Stimulated activated CD4-positive, alpha-beta T cell treated with anti-CD3 and anti-CD28 coated beads, Interleukin-4, amount 100 ng/mL, for 4 hours (primary cell): ENCODE measurements around the gene SLC39A5.
"Not testable (repeated sequence)": the region's sequence is repeated elsewhere in the genome, so short reads cannot be mapped to it uniquely, and the experiment has no call there.

Experiments
- DNase-seq, 2 experiments: peaks; one replicate each; pipeline ENCODE4 v3.0.0-alpha.2; 2020

SLC39A5 gene

DNA sequence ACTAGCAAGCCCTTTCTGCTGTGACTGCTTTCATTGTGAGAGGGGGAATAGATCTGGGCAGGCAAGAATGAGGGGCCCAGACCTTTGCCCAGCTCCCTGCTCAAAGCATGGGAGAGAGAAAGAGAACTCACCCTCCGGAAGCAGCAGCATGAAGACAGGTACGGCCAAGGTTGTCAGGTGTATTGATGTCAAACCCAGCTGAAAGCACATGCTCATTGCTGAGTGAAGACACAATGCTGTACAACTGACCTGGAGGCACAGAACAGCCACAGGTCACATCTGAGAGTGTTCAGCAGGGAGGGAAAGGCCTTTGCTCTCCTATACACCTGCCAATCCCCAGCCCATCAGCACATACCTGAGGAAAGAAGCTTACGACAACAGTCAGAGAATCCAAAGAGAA is 22.8 kb downstream of the SLC39A5 start:
- DNase-seq, result no peak

DNA sequence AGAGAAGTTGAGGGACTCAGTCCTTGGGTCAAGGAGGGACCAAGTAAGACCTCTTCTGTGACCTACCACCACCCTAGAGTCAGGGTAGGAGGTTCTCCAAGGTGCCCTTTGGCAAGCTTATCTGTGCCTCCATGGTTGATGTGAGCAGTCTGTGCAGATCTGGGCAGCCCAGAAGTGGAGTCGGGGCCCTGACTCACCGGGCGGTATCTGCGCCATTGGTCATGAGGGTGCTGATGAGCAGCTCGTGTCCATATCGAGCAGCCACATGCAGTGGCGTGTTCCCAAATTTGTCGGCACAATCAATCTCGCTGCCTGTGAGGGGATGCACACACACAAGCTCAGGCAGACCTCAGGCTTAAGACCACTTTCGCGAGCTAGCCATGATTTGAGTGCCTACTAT is 23.2 kb downstream of the SLC39A5 start:
- no peak for DNase-seq

DNA sequence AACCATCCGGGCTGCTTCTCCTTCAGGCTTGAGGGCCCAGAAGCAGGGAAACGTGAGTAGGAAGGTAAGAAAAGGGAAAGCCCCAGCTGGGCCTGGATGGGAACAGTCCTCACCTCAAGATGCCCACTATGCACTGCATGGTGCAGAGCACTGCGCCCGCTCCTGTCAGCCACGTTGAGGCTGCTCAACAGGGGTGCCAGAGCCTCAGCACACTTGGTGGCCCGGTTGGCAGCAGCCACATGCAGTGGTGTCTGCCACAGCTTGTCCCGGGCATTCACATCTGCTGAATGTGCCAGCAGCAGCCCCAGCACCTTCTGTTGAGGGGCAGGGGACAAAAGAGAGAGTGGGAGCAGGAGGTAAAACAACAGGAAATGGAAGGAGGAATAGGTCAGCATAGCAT is 25.8 kb downstream of the SLC39A5 start:
- DNase-seq, result no peak

DNA sequence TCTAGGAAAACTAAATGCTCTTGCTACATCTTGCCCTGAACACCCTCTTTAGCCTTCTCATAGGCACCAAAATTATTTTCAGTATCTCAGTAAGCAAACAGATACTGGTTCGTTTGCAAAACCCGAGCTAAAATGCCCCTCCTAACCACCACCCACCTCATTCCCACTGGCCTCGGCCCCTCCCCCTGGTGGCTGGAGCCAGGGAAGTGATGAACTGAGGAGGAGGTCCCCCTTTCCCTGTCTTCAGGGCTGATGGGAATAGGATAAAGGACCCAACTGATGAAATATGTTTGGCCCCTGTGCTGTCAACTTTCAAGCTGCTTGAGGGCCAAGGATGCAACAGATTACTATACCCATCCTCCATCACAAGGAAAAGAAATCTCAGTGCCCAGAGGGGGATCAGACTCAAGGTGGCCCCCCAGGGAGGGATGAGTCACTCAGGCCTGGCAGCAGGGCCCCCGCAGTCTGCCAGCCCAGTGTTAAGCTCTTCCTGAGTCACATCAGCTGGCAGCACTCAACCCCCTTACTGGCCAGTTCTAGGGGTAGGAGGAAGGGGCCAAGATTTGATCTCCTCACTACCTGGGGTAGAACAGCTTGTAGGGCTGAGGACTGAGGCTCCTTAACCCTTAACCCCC is 26.6 kb downstream of the SLC39A5 start:
- DNase-seq, result no peak

DNA sequence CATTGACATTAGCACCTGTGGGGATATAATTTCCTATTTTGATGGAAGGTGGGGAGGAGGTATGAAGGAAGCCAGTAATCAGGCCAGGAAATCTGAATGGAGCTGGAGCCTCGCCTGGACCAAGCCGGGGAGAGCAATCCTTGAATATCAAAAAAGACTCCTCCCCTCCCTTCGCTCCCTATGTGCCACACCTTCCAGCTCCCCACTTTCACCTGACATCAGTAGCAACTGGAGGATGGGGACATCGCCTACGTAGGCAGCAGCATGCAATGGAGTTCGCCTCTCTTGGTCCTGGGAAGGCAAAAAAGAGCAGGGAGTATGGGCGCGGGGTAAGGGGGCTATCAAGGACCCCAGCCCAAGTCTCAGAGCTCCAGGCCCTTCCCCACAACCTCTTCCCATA is 27.2 kb downstream of the SLC39A5 start:
- no peak for DNase-seq

DNA sequence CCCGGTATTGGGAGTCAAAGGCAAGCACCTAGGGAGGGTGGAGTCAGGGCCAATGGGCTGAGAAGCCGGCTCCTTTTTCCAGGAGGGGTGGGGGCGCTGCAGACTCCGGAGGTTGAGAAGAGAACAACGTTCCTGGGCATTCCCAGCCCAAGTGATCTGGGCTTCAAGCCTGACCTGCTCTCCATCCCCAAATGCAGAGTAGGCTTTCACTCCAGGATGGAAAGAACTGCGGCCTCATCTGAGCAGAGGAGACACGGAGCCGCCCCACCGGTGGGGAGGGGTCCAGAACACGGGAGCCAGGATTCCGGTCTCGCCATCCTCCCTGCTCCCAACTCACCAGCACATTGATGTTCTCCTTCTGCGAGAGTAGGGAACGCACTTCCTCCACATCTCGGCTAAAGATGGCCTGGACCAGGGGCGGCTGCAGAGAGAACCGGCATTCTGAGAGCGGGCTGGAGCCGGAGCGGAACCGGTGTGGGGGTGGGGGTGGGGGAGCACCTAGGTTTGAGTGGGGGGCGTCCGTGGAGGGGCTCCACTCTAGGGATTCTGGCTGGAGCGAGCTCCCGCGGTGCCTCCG is 27.7 kb downstream of the SLC39A5 start:
- no peak for DNase-seq

DNA sequence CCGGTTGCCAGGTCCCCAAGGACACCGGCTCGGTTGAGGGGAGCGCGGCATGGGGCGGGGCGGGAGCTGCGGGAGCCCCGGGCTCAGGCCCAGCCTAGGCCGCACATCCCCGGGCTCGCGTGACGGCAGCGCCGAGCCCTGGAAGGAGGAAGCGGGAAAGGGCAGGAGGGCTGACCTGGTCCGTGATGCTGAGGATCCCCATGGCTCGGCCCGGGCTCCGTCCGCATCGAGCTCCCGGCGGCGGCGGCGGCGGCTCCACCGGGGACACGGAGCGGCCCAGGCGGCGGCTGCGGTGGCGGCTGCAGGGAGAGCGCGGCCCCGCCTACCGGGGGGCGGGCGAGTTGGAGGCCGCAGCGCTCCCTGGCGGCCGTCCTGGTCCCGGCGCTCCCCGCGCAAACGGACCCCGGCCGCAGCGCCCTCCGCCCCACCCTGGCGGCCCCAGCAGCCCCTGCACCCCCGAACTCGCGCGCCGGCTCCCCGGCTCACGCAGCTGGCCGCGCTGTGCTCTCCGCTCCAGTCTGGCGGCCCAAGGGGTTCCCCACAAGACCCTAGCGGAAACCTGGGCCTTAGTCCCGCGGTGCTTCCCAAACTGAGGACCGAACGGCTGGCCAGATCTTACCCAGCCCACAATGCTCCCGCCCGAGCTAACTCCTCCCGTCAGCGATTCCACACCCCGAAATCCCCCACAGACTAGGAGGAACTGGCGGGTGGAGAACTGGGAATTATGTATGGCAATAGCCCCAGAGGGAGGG is 28.4 kb downstream of the SLC39A5 start, which contains the start of gene ANKRD52:
Gene ANKRD52 (minus strand): TSS at position 317 of the 752 bp plus-strand sequence. CDS start 115 bp downstream, at position 202.
- peak; percentile 67 to 82 for DNase-seq

DNA sequence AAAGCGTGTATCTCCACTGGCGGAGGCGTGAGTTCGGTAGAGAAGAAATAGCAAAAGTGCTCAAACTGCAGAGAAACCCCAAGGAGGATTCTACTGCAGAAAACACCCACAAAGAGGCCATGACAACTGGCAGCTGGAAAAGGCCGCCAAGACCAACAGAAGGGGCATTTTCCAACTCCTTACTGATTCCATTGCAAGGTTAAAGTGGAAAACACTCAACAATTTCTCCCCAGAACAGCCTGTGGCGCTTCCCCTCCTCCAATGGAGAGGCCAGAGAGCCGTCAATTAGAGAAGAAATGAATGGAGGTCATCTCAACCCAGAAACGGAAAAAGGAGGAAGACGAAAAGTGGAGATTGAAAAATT is 29.0 kb downstream of the SLC39A5 start:
- no peak for DNase-seq

DNA sequence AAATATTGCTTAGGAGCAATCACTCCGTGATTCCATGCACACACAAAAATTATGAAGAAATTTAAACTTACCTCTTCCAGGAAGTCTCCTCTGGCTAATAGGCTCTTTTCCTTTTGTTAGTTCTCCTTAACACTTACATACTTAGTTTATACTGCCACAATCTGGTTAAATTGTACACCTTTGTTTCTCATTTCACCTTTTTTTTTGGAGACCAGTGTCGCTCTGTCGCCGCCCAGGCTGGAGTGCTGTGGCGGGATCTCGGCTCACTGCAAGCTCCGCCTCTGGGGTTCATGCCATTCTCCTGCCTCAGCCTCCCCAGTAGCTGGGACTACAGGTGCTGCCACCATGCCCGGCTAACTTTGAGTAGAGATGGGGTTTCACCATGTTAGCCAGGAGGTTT is 30.5 kb downstream of the SLC39A5 start:
- no peak for DNase-seq

DNA sequence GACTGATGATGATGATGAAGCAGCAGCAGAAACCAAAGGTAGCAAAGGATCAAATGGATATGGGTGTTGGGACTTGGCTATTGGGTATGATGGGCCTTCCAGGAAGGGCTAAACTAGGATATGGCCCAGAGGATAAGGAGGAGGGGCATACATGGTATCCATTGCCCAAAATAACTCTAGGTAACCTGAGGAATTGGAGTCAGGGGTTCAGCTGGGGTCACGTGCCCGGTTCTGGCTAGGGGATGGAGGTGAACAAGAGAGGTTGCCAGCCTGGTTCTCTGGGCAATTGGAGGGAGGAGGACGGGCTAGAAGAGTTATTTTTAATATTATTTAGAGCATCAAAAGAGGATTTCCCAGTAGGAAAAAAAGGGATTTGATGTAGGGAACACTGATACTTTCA is 31.1 kb downstream of the SLC39A5 start:
- DNase-seq, result no peak

DNA sequence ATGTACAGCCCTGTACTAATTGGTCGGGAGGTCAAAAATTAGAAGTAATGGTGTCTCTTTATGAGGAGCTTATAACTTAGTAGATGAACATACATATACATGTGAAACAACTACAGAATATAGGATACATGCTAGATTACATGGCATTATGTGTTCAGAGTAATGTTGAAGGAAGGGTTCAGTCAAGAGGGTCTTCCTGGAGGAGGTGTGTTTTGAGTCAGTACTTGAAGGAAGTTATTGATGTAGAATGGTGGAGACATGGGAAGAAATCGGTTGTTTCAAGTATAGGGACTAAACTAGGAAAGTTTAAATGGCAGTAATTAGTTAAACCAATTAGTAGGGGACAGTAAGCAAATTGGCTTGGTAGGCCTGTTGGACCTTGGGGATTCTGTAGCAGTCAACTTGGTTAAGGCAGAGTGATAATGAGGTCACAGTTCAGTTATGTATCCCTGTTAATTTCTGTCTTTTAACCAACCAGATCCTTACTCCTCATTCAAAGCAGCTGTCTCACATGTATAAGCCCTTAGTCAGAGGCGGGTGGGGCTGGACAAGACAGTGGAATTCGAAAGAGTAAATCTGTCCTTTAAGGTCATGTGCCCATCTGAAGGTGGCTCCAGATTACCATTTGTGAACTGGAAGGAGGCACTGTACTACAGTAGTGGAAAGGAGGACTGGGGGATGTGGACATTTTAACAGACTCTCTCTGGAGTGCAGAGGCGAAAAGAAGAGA is 31.8 kb downstream of the SLC39A5 start:
- no peak for DNase-seq

DNA sequence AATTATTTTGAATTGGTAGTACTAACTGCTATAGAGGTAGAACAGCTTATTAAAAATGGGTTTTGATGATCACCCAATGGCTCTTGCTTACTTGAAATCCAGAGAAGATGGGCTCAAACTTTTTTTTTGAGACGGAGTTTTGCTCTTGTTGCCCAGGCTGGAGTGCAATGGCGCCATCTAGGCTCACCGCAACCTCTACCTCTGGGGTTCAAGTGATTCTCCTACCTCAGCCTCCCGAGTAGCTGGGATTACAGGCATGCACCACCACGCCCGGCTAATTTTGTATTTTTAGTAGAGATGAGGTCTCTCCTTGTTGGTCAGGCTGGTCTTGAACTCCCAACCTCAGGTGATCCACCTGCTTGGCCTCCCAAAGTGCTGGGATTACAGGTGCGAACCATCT is 33.1 kb downstream of the SLC39A5 start:
- not testable (repeated sequence) for DNase-seq

DNA sequence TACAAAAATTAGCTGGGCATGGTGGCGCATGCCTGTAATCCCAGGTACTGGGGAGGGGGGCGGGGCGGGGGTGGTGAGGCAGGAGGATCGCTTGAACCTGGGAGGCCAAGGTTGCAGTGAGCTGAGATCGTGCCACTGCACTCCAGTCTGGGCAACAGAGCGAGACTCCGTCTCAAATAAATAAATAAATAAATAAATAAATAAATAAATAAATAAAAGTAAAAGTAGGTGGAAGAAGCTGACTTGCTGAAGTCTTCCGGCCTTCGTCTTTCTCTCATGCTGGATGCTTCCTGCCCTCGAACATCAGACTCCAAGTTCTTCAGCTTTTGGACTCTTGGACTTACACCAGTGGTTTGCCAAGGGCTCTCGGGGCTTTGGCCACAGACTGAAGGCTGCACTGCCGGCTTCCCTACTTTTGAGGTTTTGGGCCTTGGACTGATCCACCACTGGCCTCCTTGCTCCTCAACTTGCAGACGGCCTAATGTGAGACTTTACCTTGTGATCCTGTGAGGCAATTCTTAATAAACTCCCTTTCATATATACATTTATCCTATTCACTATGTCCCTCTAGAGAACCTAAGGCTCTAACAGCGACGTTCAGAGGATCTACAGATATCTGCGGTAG is 36.3 kb downstream of the SLC39A5 start:
- DNase-seq, result not testable (repeated sequence)

DNA sequence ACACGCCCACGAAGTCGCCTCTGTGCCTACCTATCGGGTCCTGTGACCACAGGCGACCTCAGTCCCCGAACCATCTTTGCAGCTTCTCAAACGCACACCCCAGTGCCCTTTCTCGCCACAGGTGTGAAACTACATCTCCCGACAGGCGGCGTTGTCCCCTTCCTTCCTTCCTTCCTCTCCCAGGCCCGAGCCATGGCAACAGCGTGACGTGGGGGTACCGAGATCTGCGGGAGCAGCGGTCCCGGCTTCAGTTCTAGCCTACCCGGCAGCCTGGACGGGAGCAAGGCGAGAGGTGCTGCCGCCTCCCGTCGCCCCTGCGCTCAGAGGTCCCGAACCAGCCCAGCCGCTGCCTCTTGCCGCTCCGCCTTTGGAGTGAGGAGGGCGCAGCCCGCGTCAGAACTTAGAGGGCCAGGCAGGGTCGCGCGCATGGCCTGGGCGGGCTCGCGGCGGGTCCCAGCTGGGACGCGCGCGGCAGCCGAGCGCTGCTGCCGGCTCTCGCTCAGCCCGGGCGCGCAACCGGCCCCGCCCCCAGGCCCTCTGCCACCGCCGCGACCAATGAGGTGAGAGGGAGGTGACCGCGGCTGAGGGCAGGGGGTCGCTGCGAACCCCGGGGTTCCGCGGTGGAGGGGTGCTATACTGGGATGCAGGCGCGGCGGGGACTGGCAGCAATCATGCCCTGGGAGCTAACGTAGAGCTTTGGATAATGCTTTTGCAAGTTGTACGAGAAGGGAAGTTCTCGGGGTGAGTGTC is 37.0 kb downstream of the SLC39A5 start, which contains the start of gene COQ10A:
Gene COQ10A (plus strand): TSS at position 250 of the 750 bp plus-strand sequence. CDS start 177 bp downstream, at position 427.
- DNase-seq, result peak; percentile 75 to 87

DNA sequence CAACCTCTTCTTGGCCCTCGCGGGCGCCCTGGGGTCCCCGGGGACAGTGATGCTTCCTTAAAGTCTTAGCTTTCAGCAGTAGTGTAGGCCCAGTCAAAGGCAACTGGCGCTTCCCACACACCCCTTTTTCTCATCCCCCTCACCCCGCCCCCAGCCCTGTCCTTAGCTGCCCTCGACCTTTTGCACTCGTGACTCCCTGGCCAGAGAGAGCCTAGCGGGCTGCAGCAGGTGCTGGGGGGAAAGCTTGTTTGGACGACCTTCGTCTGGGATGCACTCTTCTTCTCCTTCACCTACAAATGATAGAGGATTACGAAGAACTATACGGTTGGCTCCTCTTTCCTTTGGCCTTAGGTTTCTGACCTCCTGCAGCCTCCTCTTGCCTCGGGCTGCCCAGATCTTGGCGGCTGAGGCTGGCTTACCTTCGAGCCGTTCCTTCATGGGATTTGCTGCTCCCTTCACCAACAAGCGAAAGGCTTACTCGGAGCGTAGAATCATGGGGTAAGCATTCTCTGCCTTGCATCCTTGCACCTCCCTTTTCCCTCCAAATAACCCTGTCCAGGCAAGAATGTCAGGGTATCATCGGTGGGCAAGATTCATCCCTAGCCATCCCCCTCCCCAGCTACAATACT is 37.7 kb downstream of the SLC39A5 start:
- peak in 1 of 2 experiments; percentile 5 for DNase-seq

DNA sequence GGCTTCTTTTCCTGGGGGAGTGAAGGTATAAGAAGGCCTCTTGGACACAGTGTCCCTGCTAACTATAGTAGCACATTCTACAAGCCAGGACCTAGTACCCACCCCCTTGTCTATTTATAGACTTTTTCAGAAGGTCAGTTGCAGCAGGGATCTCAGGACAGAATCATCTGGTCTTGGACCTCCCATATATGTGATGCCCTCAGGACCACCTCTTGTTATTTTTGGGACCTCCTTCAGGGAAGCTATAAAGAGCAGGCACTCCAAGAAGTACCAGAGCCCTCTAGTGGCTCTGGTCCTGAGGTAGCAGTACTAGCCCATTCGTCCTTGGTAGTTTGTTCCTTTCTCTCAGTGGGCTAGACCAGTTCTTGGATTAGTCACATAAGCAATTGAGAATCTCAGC is 41.2 kb downstream of the SLC39A5 start:
- no peak for DNase-seq

DNA sequence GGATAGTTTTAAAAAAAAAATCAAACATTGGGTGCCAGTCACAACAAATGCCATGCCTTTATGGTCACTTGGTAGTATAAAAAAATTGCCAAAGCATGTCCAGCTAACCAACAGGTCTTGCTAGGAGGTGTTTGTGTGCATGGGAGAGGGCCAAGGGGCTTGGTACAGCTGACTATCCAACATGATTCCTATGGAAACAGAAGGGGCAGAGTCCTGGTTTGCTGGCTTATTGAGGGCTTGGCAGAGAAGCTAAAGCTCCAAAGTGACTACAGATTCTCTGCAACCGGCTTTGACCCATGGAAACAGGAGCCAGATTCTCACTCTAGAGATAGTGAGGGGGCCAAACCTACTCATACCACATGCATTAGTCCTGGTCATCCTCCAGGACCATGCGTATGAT is 42.6 kb downstream of the SLC39A5 start:
- DNase-seq, result not testable (repeated sequence)

DNA sequence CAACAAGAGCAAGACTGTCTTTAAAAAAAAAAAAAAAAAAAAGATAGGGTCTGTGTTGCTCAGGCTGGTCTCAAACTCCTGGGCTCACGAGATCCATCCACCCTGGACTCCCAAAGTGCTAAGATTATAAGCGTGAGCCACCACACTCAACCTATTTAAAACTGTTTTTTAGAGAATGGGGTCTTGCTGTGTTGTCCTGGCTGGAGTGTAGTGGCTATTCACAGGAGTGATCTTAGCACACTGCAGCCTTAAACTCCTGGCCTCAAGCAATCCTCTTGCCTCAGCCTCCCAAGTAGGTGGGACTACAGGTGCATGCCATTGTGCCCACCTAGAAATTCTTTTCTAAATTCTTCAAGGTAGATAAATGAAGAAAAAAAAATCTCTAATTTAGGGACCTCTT is 44.4 kb downstream of the SLC39A5 start:
- no peak for DNase-seq

DNA sequence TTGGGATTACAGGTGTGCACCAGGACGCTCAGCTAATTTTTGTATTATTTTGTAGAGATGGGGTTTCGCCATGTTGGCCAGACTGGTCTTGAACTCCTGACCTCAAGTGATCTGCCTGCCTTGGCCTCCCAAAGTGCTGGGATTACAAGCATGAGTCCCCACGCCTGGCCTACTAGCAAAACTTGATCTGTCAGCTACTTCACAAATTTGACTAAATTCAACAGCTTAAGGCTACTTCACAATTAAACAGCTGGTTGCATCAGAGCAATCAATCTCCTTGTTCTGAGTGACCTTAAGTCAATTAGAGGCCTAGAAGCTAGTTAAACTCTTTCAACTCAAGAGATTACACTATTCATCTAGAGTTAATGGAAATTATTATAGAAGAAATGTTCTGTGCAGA is 49.1 kb downstream of the SLC39A5 start:
- DNase-seq, result no peak

DNA sequence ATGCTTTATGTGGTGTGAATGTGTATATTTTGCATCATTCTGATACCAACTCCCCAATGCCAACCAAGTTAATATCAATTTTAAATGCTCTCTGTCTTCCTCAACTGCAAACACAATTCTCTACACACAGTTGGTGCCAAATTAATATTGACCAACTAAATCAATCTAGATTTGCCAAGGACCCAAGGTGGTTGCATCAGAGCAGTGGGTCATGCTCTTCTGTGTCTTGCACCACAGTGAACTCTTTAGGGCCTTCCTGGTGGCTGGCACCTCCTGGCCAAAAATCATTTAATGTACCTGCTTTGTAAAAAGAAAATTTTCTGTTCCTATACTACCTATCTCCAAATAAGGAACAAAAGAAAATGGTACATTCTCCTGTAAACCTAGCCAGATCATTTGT is 51.0 kb downstream of the SLC39A5 start:
- DNase-seq, result no peak

DNA sequence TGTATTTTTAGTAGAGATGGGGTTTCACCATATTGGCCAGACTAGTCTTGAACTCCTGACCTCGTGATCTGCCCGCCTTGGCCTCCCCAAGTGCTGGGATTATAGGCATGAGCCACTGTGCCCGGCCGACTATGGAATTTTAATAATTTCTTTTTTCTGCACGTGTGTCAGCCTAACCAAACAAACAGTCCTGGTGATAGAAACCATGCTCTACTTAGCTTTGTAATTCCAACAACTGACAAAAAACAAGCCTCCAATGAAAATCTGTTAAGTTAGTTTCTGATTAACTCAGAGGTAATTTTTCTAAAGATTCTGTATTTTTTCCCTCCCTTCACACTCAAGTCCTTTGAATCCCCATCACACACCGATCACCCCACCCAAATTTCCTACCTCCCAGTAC is 52.2 kb downstream of the SLC39A5 start:
- no peak for DNase-seq

DNA sequence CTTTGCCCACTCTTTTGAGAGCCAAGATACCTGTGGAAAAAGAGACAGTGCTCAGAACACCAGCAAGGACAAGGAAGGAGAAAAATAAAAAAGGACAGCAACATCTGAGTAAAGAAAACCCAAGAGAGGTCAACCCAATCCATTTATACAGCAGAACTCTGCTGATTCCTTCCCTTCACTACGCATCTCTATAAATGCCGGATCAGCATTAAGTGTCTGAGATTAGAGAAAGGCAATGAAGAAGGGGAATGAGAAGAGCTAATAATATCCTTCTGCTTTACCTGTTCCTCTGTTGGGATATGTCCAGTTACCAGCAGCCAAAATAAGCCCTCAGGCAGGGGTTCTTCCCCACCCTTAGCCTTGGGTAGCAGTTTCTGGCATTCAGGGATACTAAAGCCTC is 52.7 kb downstream of the SLC39A5 start:
- DNase-seq, result no peak
